ENCODE measurements around the gene MAPK11. TPM values are rescaled to one million over a fixed set of nuclear protein-coding genes. Genes with fewer than 3 reads are reported as not detected.

Gene MAPK11
- total and polyA plus RNA-seq, 9 of the 15 experiments (the other 6 are each of a cell fraction or from before 2014, with no cell fraction given) = 0.06 to 14.6 (median 5.3) TPM

- Histone ChIP-seq H3K4me2 (ENCODE audit: insufficient read depth, low read length) (no peak overlapping the region), H3K79me2 (ENCODE audit: control insufficient read depth, insufficient read depth, low read length) (no peaks in the 10 kb centered on the region), H3K9ac (ENCODE audit: insufficient read depth in 1 of 2, low read depth in 2 of 2, low read length in 2 of 2) (no peak overlapping the region), H2AFZ (ENCODE audit: low read depth, low read length) (no peak overlapping the region), H3K9me3 (replicated peaks; ENCODE audit: control insufficient read depth, insufficient read depth, low read depth, low read length) (0 out of 2 replicates have a peak, but pooled peaks cover 1% of the 10 kb centered on the region), H3K4me3 (no peak overlapping the region), H3K9me1 (ENCODE audit: control insufficient read depth, insufficient read depth, low read length) (no peaks in the 10 kb centered on the region), H3K27ac (ENCODE audit: extremely low read depth, low read depth, low read length) (no peak overlapping the region), H3K36me3 (ENCODE audit: control insufficient read depth, insufficient read depth, low read length) (peaks cover 80% of the 10 kb centered on the region; the same call in 2 of the 3 replicates), H3K4me1 (replicated peaks in 1 of 2; ENCODE audit: control insufficient read depth in 2 of 2, insufficient read depth in 2 of 2, low read length in 2 of 2) (peaks cover 0 to 36% of the 10 kb centered on the region in 2 experiments; a peak in 3 of 5 replicates), H4K20me1 (replicated peaks; ENCODE audit: control insufficient read depth, insufficient read depth, low read length) (no peaks in the 10 kb centered on the region), H3K27me3 (ENCODE audit: control insufficient read depth in 2 of 2, insufficient read depth in 2 of 2, low read length in 2 of 2) (no peaks in the 10 kb centered on the region)
- ATAC-seq (no peak), DNase-seq (ENCODE audit: extremely low read depth in 1 of 4, low spot score in 3 of 4) (no peak), FAIRE-seq (no peak)
- WGBS (ENCODE audit: insufficient coverage, low coverage, missing lambda C conversion rate) = 88% methylated on average over 5 of the region's 8 CpGs
- no TSS peak for BruUV-seq (replicated peaks)
- in situ Hi-C loops (cut with MboI) = no loop called here
- ChIA-PET POLR2A (interaction anchor here (0.6 to 0.7 kb wide), 3 partner anchors 8 to 363 kb away, joined by 3 read pairs; no protein-coding TSS in a partner anchor), CTCF (ENCODE audit: low intra/inter-chr PET ratio) (no interaction called here)
- TF ChIP-seq PYGO2 (tag; IDR thresholded peaks at IDR 0.05) (no peak), RNF2 (IDR thresholded peaks at IDR 0.05) (no peak), ASH1L (IDR thresholded peaks at IDR 0.05; ENCODE audit: borderline replicate concordance, low read depth, partially characterized antibody) (no peak), MIER1 (IDR thresholded peaks at IDR 0.05; ENCODE audit: low read depth) (no peak), RBM34 (IDR thresholded peaks at IDR 0.05; ENCODE audit: borderline replicate concordance, insufficient read depth, low read length) (no peak), RFX5 (IDR thresholded peaks at IDR 0.05; ENCODE audit: low read depth, low read length) (no peak), CEBPB (tag; IDR thresholded peaks at IDR 0.05) (no peak), ATF3 (IDR thresholded peaks at IDR 0.05) (no peak), ATF3 (CRISPR knock-in tag; conservative IDR thresholded peaks at IDR 0.05) (no peak), ZBTB2 (IDR thresholded peaks at IDR 0.05) (no peak), SMARCC2 (IDR thresholded peaks at IDR 0.05; ENCODE audit: low read depth) (no peak), PHB2 (IDR thresholded peaks at IDR 0.05; ENCODE audit: low read depth) (no peak), THAP7 (CRISPR knock-in tag; IDR thresholded peaks at IDR 0.05) (no peak), RAD21 (CRISPR knock-in tag; conservative IDR thresholded peaks at IDR 0.05 in 1 of 2, IDR thresholded peaks at IDR 0.05 in 1 of 2) (no peak), KAT2B (IDR thresholded peaks at IDR 0.05; ENCODE audit: low read depth, low read length) (no peak)
- intact Hi-C loops (cut with micrococcal nuclease) = no loop called here
Measured at GRCh38 chr22:50222508-50222907, 47.7 kb downstream of the MAPK11 start.

All from K562 (cell line).